Measurements from ENCODE around the gene PTPRZ1.

The PTPRZ1 gene

GRCh38 chr7:122055073-122055472 lies 182.1 kb downstream of the PTPRZ1 start:
- DNase-seq (ENCODE audit: low spot score): no peak

- DNase-seq (ENCODE audit: low spot score): no peak
Observed at GRCh38 chr7:122056977-122057376, 184.0 kb downstream of the PTPRZ1 start.

GRCh38 chr7:122059542-122059941 lies 186.6 kb downstream of the PTPRZ1 start:
- no peak for DNase-seq (ENCODE audit: low spot score)

- no peak for DNase-seq (ENCODE audit: low spot score)
Observed at GRCh38 chr7:122063146-122063545, 190.2 kb downstream of the PTPRZ1 start.

GRCh38 chr7:122064971-122065370 lies 192.0 kb downstream of the PTPRZ1 start:
- DNase-seq (ENCODE audit: low spot score): no peak

- no peak for DNase-seq (ENCODE audit: low spot score)
Observed at GRCh38 chr7:122067077-122067476, 194.1 kb downstream of the PTPRZ1 start.

GRCh38 chr7:122068046-122068445 lies 195.1 kb downstream of the PTPRZ1 start:
- no peak for DNase-seq (ENCODE audit: low spot score)

- DNase-seq (ENCODE audit: low spot score): no peak
Observed at GRCh38 chr7:122068999-122069398, 196.0 kb downstream of the PTPRZ1 start.

GRCh38 chr7:122070062-122070461 lies 197.1 kb downstream of the PTPRZ1 start:
- no peak for DNase-seq (ENCODE audit: low spot score)

GRCh38 chr7:122070834-122071233 lies 197.9 kb downstream of the PTPRZ1 start:
- no peak for DNase-seq (ENCODE audit: low spot score)

- no peak for DNase-seq (ENCODE audit: low spot score)
Observed at GRCh38 chr7:122072272-122072671, 199.3 kb downstream of the PTPRZ1 start.

- no peak for DNase-seq (ENCODE audit: low spot score)
Observed at GRCh38 chr7:122072924-122073599, 200.1 kb downstream of the PTPRZ1 start.

GRCh38 chr7:122073635-122074034 lies 200.7 kb downstream of the PTPRZ1 start:
- no peak for DNase-seq (ENCODE audit: low spot score)

GRCh38 chr7:122082160-122082559 lies 209.2 kb downstream of the PTPRZ1 start:
- no peak for DNase-seq (ENCODE audit: low spot score)

- DNase-seq (ENCODE audit: low spot score): no peak
Observed at GRCh38 chr7:122082670-122083069, 209.7 kb downstream of the PTPRZ1 start.

GRCh38 chr7:122092964-122093797 lies 220.2 kb downstream of the PTPRZ1 start:
- peak; percentile 56 for DNase-seq (ENCODE audit: low spot score)

GRCh38 chr7:122094549-122094948 lies 221.6 kb downstream of the PTPRZ1 start:
- no peak for DNase-seq (ENCODE audit: low spot score)

GRCh38 chr7:122095642-122096041 lies 222.7 kb downstream of the PTPRZ1 start:
- no peak for DNase-seq (ENCODE audit: low spot score)

- no peak for DNase-seq (ENCODE audit: low spot score)
Observed at GRCh38 chr7:122100021-122100420, 227.1 kb downstream of the PTPRZ1 start.

- no peak for DNase-seq (ENCODE audit: low spot score)
Observed at GRCh38 chr7:122103064-122103463, 230.1 kb downstream of the PTPRZ1 start.
